Measurements from ENCODE around the gene CLIC4.
"Not testable (repeated sequence)": the region's sequence is repeated elsewhere in the genome, so short reads cannot be mapped to it uniquely, and the experiment has no call there.

The CLIC4 gene

GRCh38 chr1:24721533-24721932, 23.7 kb upstream of the CLIC4 start:
- no peak overlapping the region for H3K4me3 ChIP-seq (replicated peaks; ENCODE audit: low read depth, low read length)
- no peak for DNase-seq (ENCODE audit: extremely low read depth, low read depth)
- no peak for TF ChIP-seq CTCF (IDR thresholded peaks at IDR 0.05; ENCODE audit: low read depth, low read length, missing control alignments)

- H3K4me3 ChIP-seq (replicated peaks; ENCODE audit: low read depth, low read length); DNase-seq (ENCODE audit: extremely low read depth, low read depth): not testable (repeated sequence)
These were observed 22.9 kb upstream of the CLIC4 start for GRCh38 chr1:24722073-24723035.

GRCh38 chr1:24724345-24725208, 20.7 kb upstream of the CLIC4 start:
- H3K4me3 ChIP-seq (replicated peaks; ENCODE audit: low read depth, low read length), result no peak overlapping the region
- no peak for DNase-seq (ENCODE audit: extremely low read depth, low read depth)
- TF ChIP-seq CTCF (IDR thresholded peaks at IDR 0.05; ENCODE audit: low read depth, low read length, missing control alignments), result no peak

- TF ChIP-seq CTCF (IDR thresholded peaks at IDR 0.05; ENCODE audit: low read depth, low read length, missing control alignments), result no peak
- no peak for DNase-seq (ENCODE audit: extremely low read depth, low read depth)
- no peak overlapping the region for H3K4me3 ChIP-seq (replicated peaks; ENCODE audit: low read depth, low read length)
These were observed 20.0 kb upstream of the CLIC4 start for GRCh38 chr1:24725209-24725651.

GRCh38 chr1:24726741-24727140, 18.5 kb upstream of the CLIC4 start:
- TF ChIP-seq CTCF (IDR thresholded peaks at IDR 0.05; ENCODE audit: low read depth, low read length, missing control alignments), result no peak
- DNase-seq (ENCODE audit: extremely low read depth, low read depth), result no peak
- no peak overlapping the region for H3K4me3 ChIP-seq (replicated peaks; ENCODE audit: low read depth, low read length)

- no peak for TF ChIP-seq CTCF (IDR thresholded peaks at IDR 0.05; ENCODE audit: low read depth, low read length, missing control alignments)
- no peak for DNase-seq (ENCODE audit: extremely low read depth, low read depth)
- no peak overlapping the region for H3K4me3 ChIP-seq (replicated peaks; ENCODE audit: low read depth, low read length)
These were observed 17.6 kb upstream of the CLIC4 start for GRCh38 chr1:24727501-24728216.

All from HFF-Myc (cell line).